Jurkat, Clone E6-1 (cell line): ENCODE measurements around the gene KIF6.
"Not testable (repeated sequence)": the region's sequence is repeated elsewhere in the genome, so short reads cannot be mapped to it uniquely, and the experiment has no call there.

Experiments
- DNase-seq: peaks from one replicate; pipeline ENCODE4 v3.0.0-alpha.2; 2011; ENCODE audit warnings: low read depth, low spot score
- H3K4me3 ChIP-seq: 2 replicates; pipeline ENCODE4 v1.5.1; 2011; ENCODE audit warnings: mild to moderate bottlenecking, low read length, control low read depth, moderate library complexity

KIF6 gene

DNA sequence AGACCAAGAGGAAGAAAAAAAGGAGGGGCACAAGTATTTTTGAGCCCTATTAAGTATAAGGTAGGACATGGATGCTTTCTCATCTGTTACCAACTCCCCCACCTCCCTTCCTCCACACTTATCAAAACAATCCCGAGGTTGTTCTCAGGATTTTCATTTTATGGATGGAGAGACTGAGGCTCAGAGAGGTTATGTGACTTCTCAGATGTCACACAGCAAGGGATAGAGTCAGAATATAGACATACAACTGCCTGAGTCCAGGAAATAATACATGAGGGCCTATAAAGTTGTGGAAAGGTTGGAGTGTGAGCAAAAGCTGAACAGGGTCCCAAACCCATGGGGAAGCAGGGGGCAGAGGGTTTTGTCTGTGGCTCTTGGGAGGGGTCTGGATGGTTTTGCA lies 430.3 kb downstream of the KIF6 start:
- H3K4me3 ChIP-seq, result no peak overlapping the region

DNA sequence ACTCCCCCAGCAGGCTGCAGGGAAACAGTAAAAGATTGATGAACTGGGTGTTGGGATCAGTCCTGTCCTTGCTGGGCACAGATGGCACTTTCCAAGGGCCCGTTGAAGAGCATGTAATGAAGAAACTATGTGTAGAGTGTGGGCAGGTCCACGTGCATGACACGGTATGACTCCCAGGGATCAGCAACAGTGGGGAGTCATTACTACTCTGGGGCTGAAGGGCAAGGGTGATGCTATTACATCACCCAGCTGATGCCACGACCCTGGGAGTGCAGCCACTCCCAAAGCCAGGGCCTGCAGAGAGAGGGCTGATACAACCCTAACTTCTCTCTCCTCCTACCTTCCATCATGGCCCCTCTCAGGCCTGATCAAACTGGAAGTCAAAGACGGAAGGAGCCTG lies 431.1 kb downstream of the KIF6 start:
- DNase-seq, result no peak

More for the DNA sequence above, 430.3 kb downstream of the KIF6 start:
- no peak for DNase-seq

DNA sequence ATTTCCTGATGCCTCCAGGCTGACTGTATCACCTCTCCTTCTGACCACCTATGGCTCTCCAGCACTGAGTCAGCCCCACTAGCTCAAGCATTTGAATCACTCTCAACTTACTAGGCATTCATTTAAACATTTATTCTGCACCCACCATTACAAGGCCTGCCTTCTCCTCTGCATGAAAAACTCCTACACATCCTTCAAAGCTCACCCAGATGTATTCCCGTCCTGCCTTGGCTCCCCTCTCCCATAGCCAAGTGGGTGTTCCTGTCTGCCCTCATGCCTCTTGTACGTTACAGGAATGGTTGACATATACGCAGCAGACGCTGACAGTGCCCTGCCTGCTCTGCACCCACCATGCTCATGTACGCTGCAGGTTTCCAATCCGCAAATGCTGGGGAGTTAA lies 432.6 kb downstream of the KIF6 start:
- H3K4me3 ChIP-seq, result no peak overlapping the region
- no peak for DNase-seq

More for the DNA sequence above, 431.1 kb downstream of the KIF6 start:
- no peak overlapping the region for H3K4me3 ChIP-seq

DNA sequence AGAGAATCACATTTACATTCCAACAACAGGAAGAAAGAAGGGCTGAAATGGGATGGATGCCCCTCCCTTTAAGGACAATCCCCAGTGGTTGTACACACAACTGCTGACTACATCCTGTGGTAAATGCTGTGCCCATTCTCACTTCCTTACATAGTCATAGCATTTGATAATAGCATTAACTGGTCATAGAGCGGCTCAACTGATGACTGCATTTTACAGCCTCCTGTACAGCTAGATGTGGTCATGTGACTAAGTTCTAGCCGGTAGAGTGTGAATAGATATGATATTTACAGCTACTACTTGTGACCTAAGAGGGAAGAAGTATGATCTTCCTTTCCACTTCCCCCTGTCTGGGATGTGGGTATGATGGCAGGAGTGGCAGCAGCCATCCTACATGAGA lies 435.7 kb downstream of the KIF6 start:
- DNase-seq, result no peak
- H3K4me3 ChIP-seq, result no peak overlapping the region

DNA sequence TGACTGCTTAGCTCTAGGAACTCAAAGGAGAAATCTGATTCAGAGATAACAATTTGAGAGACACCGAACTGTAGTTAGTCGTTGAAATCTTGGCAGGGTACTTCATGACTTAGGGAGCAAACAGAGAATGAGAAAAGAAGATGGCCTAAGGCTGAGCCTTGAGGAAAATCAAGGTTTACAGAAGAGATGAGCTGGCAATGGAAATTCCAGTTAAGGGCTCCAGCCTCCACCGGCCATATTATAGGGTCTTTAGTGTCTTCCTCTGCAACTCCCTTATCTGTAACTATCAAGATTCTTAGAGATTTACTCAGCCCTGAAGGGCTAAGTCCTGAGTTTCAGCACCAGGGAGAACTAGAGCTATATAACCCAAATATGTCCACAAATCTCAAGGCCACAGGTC lies 437.6 kb downstream of the KIF6 start:
- no peak overlapping the region for H3K4me3 ChIP-seq

DNA sequence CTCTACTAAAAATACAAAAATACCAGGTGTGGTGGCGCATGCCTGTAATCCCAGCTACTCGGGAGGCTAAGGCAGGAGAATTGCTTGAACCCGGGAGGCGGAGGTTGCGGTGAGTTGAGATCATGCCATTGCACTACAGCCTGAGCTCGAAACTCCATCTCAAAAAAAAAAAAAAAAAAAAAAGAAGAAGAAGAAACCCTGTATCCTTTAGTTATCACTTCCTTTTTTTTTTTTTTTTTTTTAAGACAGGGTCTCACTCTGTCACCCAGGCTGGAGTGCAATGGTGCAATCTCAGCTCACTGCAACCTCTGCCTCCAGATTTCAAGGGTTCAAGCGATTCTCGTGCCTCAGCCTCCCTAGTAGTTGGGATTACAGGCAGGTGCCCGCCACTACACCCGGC lies 438.6 kb downstream of the KIF6 start:
- H3K4me3 ChIP-seq, DNase-seq: not testable (repeated sequence)

More for the DNA sequence above, 437.6 kb downstream of the KIF6 start:
- DNase-seq, result no peak

DNA sequence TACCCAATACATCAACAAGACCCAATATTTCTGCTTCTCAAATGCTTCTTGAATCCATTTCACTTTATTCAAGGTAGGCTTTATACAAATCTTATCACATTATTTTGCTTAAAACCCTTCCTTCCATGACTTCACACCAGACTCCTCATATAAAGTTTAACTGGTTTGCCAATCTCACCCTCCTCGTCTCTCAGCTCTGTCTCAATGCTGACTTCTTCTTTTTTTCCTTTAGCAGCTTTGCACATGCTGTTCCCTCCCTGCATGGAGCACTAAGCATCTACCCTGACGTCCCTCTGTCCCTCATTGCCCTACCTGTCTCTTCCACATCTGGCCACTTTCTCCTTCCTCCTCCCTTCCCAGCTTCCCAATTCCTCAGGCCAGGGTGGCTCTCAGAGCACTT lies 442.4 kb downstream of the KIF6 start:
- no peak for DNase-seq
- H3K4me3 ChIP-seq, result no peak overlapping the region

DNA sequence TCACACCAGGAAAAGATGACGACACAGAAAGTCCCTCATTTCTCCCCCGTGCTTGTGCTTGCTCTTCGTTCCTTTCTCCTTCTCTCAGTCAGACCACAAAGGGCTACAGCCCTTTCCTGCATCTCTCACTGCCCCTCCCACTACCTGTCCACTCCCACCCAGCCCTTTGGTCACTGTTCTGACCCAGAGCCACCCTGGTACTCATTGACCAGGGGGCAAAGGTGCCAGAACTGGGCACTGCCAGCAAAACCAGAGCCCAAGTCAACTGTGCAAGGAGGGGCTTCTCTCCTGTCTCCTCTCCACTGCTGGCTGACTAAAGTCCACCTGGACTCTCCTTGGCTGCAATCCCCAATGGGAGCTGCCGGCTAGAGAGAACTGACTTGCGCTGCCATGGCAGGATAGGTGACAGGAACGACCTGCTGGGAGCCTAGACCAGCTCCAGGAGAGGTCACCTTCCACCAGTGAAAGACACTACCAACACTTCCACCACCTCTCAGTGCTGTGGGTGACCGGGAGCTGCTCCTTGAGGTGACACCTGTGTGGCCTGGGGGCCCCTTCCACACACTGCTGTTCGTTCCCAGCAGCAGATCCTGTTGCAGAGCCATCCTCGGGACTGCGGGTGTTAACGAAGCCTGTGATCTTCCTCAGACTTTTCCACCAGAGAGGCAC lies 443.8 kb downstream of the KIF6 start:
- no peak for DNase-seq
- H3K4me3 ChIP-seq, result no peak overlapping the region

DNA sequence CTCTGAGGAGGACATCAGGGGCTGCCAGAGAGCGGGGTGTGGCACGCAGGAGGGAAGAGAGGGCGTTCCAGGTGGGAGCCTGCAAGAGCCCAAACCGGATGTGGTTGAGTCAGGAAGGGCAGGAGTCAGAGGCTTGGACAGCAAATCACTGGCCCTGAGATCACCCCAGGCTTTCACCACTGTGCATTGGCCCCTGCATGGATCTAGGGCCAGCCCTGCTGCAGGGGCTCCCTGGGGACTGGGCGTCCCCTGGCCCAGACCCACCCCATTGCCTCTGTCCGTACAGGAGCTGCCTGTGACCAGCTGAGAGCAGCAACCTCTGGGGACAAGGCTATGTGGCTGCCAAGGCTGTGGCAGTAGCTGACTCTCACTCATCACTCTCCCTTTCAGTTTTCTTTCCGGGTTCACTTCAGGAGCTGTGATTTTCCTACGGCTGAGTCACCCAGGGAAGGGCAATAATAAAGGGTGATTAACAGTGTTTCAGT lies 444.9 kb downstream of the KIF6 start:
- H3K4me3 ChIP-seq, result no peak overlapping the region
- no peak for DNase-seq
